Right lobe of liver (tissue), 6 donors: ENCODE measurements around the gene OPCML. TPM values are rescaled to one million over a fixed set of nuclear protein-coding genes. Genes with fewer than 3 reads are reported as not detected.

ENCODE experiments used
- ATAC-seq, 4 donors: fragments of 200-7000 bp; cut with Tn5 transposase; one replicate each; pipeline ENCODE4 v1.9.1; 2020; ENCODE audit warnings: mild to moderate bottlenecking in 4 of 4, moderate library complexity in 4 of 4
- DNase-seq, 3 donors: peaks; one replicate each; pipeline ENCODE4 v3.0.0-alpha.2; 2020
- H3K27ac ChIP-seq, 3 donors: fragments of 200-600 bp; one replicate each; pipeline ENCODE4 v1.8.0; 2022
- H3K27me3 ChIP-seq, 2 donors: fragments of 200-600 bp; one replicate each; pipeline ENCODE4 v1.8.0; 2022
- H3K36me3 ChIP-seq, 4 donors: fragments of 200-600 bp; sonication (generic) in 1 of 4; one replicate each; pipeline versions ENCODE4 v1.5.1 to v1.8.0; 2017 to 2022; ENCODE audit warnings: control low read depth in 1 of 4
- H3K4me1 ChIP-seq, 4 donors: fragments of 200-600 bp; sonication (generic) in 1 of 4; one replicate each; pipeline versions ENCODE4 v1.5.1 to v1.8.0; 2017 to 2022; ENCODE audit warnings: control low read depth in 1 of 4
- H3K4me3 ChIP-seq, 3 donors: fragments of 200-600 bp; one replicate each; pipeline ENCODE4 v1.8.0; 2022
- H3K9me3 ChIP-seq, 4 donors: fragments of 200-600 bp; sonication (generic) in 1 of 4; one replicate each; pipeline versions ENCODE4 v1.5.1 to v1.8.0; 2017 to 2022; ENCODE audit warnings: control low read depth in 1 of 4
- POLR2A ChIP-seq: fragments of 450-650 bp; IDR thresholded peaks from one replicate; pipeline ENCODE4 v1.6.1; 2017; ENCODE audit warnings: antibody characterized with exemption, mild to moderate bottlenecking
- WGBS: methylation state at CpG from one replicate; pipeline ENCODE4 v1.1.6; 2018; ENCODE audit warnings: low coverage, low lambda C conversion rate; ENCODE audit not compliant: insufficient coverage; ENCODE audit errors: missing lambda C conversion rate; 5-methylcytosine and 5-hydroxymethylcytosine counted together
- intact Hi-C, 2 donors: fragments of 100-400 bp; cut with DNase I; formaldehyde crosslinking; loops; one replicate each; pipeline versions ENCODE4 v1.11.2 to v1.14.1; 2022
- total RNA-seq, 6 experiments: library from RNA; depleted of rRNA in 2 of 6; stranded (reverse); fragments of >200 nt in 2 of 6; fragmentation: NEBNext Ultra II Directional in 3 of 6; extraction: Animal tissue kit (Norgen Biotek cat#: 25700) in 3 of 6; gene quantifications; one replicate each; pipeline versions ENCODE4 v1.1.0 to v1.2.4, GENCODE V29; 2016 to 2023
- TF ChIP-seq, protein P1 (sequence below), 4 donors: fragments of 200-600 bp in 3 of 4; fragments of 450-650 bp in 1 of 4; IDR thresholded peaks; one replicate each; pipeline versions ENCODE4 v1.5.1 to v1.8.0; 2016 to 2022; ENCODE audit warnings: antibody characterized with exemption in 4 of 4, mild to moderate bottlenecking in 2 of 4
- donor health status: DM: no; HTN: yes; CAD: no.
- donor health status: DM: no; HTN: no; CAD: no.
- donor health status: DM: no; HTN: no; CAD: no.
- donor health status: DM: no; HTN: yes; CAD: no.
- donor health status: DM: no; HTN: yes; CAD: no.

The OPCML gene
- total RNA-seq, 6 experiments from 2014 or later: 0.11 TPM; not detected in 5

DNA sequence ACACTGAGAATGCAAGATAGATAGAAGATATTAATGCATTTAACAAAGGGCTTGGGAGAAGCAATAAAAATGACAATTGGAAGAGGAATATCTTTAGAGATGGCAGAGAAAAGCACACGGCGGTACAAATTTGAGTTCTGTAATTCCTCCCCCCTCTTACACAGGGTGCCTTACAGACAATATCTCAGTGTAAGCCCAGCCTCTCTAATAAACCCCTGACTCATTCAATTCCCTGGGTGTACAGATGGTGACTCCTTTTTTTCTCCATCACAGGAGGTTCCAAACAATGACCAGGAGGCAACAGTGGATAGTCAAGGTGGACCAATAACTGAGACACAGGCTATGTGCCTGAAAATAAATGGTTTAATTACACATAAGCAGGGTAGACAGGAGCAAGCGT lies 598.6 kb downstream of the OPCML start:
- H3K36me3 ChIP-seq: no peaks in the 10 kb centered on the region
- no peak for TF ChIP-seq POLR2A
- TF ChIP-seq, protein P1, sequence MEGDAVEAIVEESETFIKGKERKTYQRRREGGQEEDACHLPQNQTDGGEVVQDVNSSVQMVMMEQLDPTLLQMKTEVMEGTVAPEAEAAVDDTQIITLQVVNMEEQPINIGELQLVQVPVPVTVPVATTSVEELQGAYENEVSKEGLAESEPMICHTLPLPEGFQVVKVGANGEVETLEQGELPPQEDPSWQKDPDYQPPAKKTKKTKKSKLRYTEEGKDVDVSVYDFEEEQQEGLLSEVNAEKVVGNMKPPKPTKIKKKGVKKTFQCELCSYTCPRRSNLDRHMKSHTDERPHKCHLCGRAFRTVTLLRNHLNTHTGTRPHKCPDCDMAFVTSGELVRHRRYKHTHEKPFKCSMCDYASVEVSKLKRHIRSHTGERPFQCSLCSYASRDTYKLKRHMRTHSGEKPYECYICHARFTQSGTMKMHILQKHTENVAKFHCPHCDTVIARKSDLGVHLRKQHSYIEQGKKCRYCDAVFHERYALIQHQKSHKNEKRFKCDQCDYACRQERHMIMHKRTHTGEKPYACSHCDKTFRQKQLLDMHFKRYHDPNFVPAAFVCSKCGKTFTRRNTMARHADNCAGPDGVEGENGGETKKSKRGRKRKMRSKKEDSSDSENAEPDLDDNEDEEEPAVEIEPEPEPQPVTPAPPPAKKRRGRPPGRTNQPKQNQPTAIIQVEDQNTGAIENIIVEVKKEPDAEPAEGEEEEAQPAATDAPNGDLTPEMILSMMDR (IDR thresholded peaks at IDR 0.05): no peak
- no peaks in the 10 kb centered on the region for H3K4me1 ChIP-seq
- no peaks in the 10 kb centered on the region for H3K27me3 ChIP-seq
- no peak for ATAC-seq
- WGBS: 92% methylated on average over 3 of the region's 3 CpGs
- intact Hi-C loops: no loop called here
- H3K27ac ChIP-seq: no peak overlapping the region
- no peak for DNase-seq
- H3K9me3 ChIP-seq: no peaks in the 10 kb centered on the region
- no peak overlapping the region for H3K4me3 ChIP-seq

DNA sequence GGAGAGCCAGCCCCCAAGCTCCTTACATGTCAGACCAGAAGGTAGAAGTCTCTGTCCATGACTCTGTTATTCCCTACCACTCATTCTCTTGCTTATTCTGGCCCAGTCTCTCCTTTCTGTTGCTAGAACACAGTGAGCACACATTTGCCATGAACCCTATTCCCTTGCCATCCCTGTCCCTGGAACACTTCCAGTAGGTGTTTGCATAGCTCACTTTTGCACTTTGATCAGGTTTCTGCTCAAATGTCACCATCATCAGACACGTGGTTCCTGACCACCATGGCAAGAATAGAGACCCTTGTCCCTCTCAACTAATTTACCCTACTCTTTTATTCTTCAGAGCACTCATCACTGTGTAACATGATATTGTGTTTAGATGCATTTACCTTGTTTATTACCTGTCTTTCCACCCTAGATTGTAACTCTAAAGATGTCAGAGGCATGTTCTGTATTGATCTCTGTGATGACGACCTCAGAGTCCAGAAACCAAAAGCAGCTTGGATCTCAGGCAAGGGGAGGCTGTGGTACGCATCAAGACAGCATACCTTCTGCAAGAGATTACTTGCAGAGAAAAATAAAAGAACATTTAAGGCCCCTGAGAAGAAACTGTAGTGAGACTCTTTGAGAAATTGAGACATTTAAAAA lies 606.4 kb downstream of the OPCML start:
- Histone ChIP-seq H3K36me3 (no peaks in the 10 kb centered on the region), H3K9me3 (no peaks in the 10 kb centered on the region), H3K27me3 (no peaks in the 10 kb centered on the region), H3K4me1 (peaks cover 0 to 15% (median 2%) of the 10 kb centered on the region in 4 donors), H3K27ac (peak overlapping the region in 2 of 3 donors; percentile 76 to 87), H3K4me3 (no peak overlapping the region)
- 33% methylated on average over 3 of the region's 3 CpGs for WGBS
- ATAC-seq: peak; percentile 97 to 99 (median 98)
- peak in 1 of 3 donors; percentile 86 for DNase-seq
- intact Hi-C loops: no loop called here
- TF ChIP-seq, protein P1 (IDR thresholded peaks at IDR 0.05): no peak
- no peak for TF ChIP-seq POLR2A

DNA sequence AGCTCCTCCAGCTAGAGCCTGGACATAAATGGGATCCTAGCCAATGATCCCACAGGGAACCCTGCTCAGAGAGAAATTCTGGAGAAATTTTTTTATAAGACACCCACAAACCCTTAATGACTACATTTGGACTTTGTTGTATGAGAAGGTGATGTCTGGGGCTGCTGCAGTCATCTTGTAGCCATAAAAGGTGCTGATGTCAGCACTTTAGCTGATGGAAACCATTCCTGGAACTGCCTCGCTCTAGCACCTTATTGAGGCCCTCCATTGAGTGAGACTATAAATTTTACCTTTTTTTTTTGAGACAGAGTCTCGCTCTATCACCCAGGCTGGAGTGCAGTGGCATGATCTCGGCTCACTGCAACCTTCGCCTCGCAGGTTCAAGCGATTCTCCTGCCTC lies 610.7 kb downstream of the OPCML start:
- 93% methylated on average over 5 of the region's 6 CpGs for WGBS
- H3K27me3 ChIP-seq: no peaks in the 10 kb centered on the region
- intact Hi-C loops: no loop called here
- H3K4me1 ChIP-seq: peaks cover 0 to 14% (median 0%) of the 10 kb centered on the region in 4 donors
- H3K9me3 ChIP-seq: no peaks in the 10 kb centered on the region
- no peak for ATAC-seq
- no peak for DNase-seq
- H3K27ac ChIP-seq: no peak overlapping the region
- no peak overlapping the region for H3K4me3 ChIP-seq
- no peaks in the 10 kb centered on the region for H3K36me3 ChIP-seq
- TF ChIP-seq, protein P1 (IDR thresholded peaks at IDR 0.05): no peak
- no peak for TF ChIP-seq POLR2A

DNA sequence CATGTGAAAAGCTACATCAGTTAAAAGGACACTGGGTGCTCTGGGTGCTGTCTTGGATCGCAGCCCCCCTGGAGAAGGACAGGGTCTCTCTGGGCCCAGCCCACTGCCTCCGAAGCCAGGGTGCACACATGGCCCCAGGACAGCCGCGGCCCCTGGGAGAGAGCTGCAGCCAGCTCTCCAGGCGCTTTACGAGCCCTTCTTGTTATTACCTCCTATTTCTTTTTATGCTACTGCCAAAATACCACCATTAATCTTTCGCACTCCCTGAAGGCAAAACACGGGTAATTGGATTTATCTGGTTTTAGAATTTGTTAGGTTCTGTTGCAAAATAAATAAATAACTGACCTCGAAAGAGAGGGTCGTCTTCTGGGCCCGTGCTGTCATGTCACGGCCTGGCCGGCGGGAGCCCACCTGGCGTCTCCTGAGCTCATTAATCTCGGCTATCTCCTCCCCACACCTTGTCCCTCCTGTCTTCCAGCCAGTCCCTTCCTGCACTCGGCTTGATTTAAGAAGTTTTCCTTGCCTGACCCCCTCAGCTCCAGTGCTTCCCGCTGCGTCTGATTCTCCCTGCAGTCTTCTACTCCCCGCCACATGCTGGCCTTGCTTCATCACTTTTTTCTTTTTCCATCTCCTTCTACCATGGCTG lies 611.7 kb downstream of the OPCML start:
- DNase-seq (no peak), ATAC-seq (no peak)
- Histone ChIP-seq H3K36me3 (no peaks in the 10 kb centered on the region), H3K4me1 (peaks cover 0 to 6% (median 0%) of the 10 kb centered on the region in 4 donors), H3K27ac (no peak overlapping the region), H3K4me3 (no peak overlapping the region), H3K27me3 (no peaks in the 10 kb centered on the region), H3K9me3 (no peaks in the 10 kb centered on the region)
- intact Hi-C loops: no loop called here
- TF ChIP-seq, protein P1 (IDR thresholded peaks at IDR 0.05): no peak
- no peak for TF ChIP-seq POLR2A
- WGBS: 75% methylated on average over 13 of the region's 20 CpGs
